HG03575 (cell line): ENCODE measurements around the gene LRRC14B.

Source experiments
- ATAC-seq: cut with Tn5 transposase; IDR thresholded peaks from one replicate; pipeline ENCODE4 v1.9.1; 2021; ENCODE audit not compliant: unreplicated experiment, insufficient number of reproducible peaks, low FRiP score; ENCODE audit errors: extremely low read depth

Gene LRRC14B

DNA sequence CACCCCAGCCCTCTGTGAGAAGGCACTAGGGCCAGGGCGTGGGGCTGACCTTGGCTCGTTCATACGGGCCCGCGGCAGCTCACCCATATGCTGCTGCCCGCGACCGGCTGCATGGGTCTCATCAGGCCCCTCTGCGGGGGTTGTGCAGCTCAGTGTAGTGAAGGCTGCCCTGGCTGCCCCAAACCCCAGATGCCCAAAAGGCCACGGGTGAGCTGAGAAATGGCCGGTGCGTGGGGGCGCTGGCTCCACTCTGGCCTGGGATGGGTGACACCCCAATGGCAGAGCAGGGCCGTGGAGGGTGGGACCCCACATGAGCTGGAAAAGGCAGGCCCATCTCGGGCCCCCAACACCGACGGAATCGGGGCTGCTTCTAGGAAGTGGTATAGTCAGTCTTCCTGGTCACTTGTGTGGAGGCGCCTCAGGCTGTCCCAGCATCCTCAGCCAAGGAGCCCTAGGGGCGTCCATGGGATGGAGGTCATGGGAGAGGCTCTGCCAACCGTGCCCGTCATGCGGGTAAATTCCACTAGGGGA lies 19.4 kb upstream of the LRRC14B start:
- ATAC-seq: no peak

- no peak for ATAC-seq
These were observed 18.9 kb upstream of the LRRC14B start for GRCh38 chr5:172421-172820.

- ATAC-seq: no peak
These were observed 18.4 kb upstream of the LRRC14B start for GRCh38 chr5:172841-173251.

- no peak for ATAC-seq
These were observed 17.7 kb upstream of the LRRC14B start for GRCh38 chr5:173392-174290.

- ATAC-seq: no peak
These were observed 17.0 kb upstream of the LRRC14B start for GRCh38 chr5:174291-174600.

- no peak for ATAC-seq
These were observed 16.3 kb upstream of the LRRC14B start for GRCh38 chr5:174876-175465.

GRCh38 chr5:176296-176823 lies 14.9 kb upstream of the LRRC14B start:
- ATAC-seq: no peak

- no peak for ATAC-seq
These were observed 13.2 kb upstream of the LRRC14B start for GRCh38 chr5:178110-178509.

GRCh38 chr5:179401-179800 lies 11.9 kb upstream of the LRRC14B start:
- ATAC-seq: no peak

GRCh38 chr5:180286-180918 lies 10.9 kb upstream of the LRRC14B start:
- no peak for ATAC-seq

DNA sequence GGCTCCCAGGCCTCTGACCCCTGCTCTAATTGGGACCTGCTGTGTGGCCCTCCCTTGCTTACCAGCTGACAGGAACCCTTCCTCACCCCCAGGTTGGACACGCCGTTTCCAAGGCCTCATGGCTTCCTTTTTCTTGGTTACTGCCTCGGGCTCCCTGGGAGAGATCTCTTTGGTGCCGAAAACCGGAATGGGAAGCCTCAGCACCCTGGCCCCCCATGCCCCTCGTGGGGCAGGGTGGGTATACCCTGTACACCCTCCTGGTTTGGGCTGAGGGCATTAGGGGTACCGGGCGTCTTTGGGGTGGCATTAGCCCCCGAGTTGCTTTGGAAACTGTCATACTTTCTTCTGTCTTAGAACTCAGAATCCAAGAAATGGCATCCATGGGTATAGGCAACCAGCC lies 10.1 kb upstream of the LRRC14B start:
- ATAC-seq: no peak

DNA sequence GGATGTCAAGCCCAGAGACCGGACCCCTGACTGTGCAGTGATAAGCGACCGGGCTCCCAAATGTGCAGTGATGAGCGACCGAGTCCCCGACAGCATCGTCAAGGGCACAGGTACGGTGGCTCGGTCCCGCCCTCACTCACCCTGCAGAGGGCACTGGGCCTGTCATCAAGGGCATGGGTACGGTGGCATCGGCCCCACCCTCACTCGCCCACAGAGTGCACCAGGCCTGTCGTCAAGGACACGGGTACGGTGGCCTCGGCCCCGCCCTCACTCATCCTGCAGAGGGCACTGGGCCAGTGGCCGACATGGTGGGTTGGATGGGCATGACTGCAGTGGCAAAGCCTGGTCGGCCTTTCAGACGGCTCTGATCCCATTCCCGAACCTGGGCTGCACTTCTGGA lies 9.7 kb upstream of the LRRC14B start:
- ATAC-seq: no peak

GRCh38 chr5:182126-182525 lies 9.2 kb upstream of the LRRC14B start:
- no peak for ATAC-seq

DNA sequence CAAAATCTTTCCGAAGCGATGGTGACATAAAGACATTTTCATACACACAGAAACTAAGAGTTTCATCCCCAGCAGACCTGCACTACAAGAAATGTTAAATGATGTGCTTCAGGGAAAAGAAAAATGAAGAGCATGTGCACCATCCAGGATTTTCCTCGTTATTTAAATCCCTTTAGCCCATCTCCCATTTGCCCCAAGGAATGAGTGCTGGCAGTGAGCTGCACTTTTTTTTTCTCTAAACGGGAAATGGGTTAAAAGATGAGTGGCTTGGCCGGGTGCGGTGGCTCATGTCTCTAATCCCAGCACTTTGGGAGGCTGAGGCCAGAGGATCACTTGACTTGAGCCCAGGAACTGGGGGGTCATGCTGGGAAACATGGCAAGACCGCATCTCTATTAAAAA lies 6.8 kb upstream of the LRRC14B start:
- ATAC-seq: no peak

DNA sequence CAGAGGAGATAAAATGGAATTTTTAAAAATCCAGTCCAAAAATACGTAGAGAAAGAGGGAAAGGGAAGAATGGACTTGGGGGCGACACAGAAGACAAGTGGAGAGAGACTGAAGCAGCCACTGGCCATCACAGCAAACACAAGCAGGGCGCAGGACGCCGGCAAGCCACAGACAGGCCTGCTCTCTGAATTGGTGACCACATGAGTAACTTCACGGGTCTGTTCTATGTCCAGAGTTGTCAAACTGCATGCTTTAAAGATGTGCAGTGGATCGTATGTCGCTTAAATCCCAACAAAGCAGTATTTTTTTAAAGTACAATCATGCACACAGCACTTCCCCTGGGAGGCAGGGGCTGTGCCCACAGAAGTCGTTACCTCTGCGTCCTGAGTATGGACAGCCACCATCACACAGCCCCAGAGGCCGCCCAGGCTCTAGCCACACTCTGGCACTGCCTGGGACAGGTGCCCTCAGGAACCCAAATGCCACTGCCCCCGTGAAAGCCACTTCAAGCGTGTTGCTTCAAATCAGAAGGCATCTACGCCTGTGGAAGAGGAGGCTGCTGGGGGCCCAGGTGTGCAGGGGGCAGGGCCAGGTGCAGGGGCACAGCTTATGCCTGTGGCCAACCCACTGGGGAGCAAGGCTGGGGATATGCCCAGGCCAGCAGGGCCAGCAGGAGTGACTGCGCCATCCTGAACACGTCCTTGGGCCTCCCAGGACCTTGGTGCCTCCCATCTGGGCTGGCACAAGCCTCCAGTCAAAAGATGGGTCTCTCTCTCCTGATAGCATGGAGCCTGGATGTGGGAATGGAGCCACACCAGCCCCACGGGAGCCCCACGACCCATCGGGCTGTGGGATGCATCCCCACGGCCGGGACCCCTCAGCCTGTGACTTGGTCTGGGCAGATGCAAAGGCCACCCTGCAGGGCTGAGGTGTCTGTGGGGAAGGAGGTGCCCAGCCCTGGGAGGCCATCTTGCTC lies 5.9 kb upstream of the LRRC14B start:
- ATAC-seq: no peak

DNA sequence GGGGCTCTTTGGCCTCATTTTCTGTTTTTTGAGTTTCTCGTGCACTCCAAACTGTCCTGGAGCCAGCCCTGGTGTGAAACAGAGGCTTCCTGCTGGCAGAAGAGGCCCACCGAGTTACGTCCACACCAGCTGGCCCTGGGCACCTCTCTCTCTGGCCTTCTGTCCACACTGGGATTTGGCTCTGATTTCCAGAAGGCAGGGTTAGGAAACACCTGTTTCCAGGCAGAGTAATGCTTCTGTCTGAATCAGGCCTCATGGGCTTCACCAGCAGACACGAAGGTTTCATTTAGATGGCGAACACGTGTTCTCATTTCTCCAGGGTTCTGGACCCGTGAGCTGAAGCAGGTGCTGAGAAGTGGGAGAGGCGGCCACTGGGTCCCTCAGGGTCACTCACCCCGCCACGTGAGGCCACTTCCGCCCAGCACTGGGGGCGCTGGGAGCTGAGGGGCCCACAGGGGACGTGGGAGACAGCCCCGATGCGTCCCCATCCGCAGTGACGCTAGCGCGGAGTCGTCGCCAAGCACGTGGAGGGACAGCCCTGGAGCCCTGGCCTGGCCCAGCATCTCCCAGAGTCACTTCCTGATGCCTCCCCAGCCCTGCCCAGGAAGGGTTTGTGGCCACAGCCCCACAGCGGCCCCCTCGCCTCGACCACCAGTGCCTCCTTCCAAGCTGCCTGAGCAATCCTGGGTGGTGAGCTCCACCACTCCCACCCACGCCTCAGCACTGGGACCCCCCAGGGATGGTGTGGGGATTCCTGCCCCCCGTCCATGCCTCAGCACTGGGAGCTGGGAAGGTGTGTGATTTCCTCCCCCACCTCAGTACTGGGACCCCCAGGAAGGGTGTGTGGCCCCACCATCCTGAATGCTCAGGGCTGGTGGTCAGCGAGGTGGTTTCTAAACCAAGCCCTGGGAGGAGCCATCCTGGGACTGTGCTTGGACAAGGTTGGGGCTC lies 4.9 kb upstream of the LRRC14B start:
- no peak for ATAC-seq

DNA sequence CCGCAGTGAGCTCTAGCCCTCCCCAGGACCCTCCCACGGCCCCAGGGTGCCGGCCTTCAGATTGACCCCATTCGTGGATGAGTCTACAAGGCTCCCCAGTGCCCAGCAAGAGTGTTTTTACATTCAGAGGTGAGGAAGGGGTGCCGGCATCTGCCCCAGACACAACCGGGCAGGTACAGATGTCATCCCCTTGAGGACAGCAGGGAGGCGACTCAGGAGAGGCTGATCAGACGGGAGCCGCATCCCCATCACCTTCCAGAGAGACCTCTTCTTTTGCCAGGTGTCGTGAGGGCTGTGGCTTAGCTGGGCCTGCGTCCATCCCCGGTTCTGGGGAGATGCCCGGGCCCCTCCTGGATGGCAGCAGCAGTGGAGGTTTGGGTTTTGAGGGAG lies 4.3 kb upstream of the LRRC14B start:
- no peak for ATAC-seq
